Measurements from ENCODE around the gene APBB1IP.

APBB1IP gene

GRCh38 chr10:26612151-26612915 lies 174.2 kb downstream of the APBB1IP start:
- Histone ChIP-seq H3K4me3 (ENCODE audit: low read depth, low read length) (no peak overlapping the region), H2AFZ (no peak overlapping the region), H3K79me2 (no peaks in the 10 kb centered on the region), H3K4me2 (ENCODE audit: low read length) (no peak overlapping the region), H3K9ac (no peak overlapping the region), H3K9me3 (ENCODE audit: control insufficient read depth, low read length) (no peaks in the 10 kb centered on the region), H3K36me3 (ENCODE audit: control insufficient read depth, insufficient read depth, low read length) (no peaks in the 10 kb centered on the region), H3K27me3 (ENCODE audit: control insufficient read depth, insufficient read depth, low read length) (no peaks in the 10 kb centered on the region), H3K4me1 (no peaks in the 10 kb centered on the region), H3K27ac (no peak overlapping the region)
- TF ChIP-seq CTCF (IDR thresholded peaks at IDR 0.05): no peak
